Measurements from ENCODE around the gene AMACR. TPM values are rescaled to one million over a fixed set of nuclear protein-coding genes. Genes with fewer than 3 reads are reported as not detected.

The AMACR gene
- total and polyA plus RNA-seq, 2 donors (not counting 3 experiments of a cell fraction or from before 2014, with no cell fraction given), result 6.7 to 8.7 TPM

DNA sequence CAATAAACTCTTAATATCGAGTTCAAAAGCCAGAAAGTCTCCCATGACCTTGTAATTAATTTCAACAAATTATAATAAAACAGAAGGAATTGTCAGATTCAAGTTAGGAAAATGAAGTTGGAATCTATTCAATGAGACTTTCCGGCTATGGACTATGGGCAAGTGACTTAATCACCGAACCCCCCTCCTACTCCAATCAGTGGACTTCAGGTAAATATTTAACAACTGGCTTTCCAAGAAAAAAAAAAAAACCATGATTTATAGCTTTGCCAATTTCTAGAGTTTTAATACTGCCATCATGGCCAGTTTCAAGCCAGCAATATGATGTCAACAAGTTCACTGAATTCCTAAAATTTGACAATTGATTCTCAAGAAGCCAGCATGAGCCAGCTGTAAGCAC lies 27.8 kb downstream of the AMACR start:
- H3K9ac ChIP-seq (replicated peaks; ENCODE audit: extremely low read depth, insufficient read depth, low read length), result no peak overlapping the region
- TF ChIP-seq GATA2 (IDR thresholded peaks at IDR 0.05; ENCODE audit: insufficient read depth, insufficient read length, low read depth, low read length), result no peak
- TF ChIP-seq MYC (IDR thresholded peaks at IDR 0.05; ENCODE audit: low read depth, low read length), result no peak
- TF ChIP-seq, protein P1, sequence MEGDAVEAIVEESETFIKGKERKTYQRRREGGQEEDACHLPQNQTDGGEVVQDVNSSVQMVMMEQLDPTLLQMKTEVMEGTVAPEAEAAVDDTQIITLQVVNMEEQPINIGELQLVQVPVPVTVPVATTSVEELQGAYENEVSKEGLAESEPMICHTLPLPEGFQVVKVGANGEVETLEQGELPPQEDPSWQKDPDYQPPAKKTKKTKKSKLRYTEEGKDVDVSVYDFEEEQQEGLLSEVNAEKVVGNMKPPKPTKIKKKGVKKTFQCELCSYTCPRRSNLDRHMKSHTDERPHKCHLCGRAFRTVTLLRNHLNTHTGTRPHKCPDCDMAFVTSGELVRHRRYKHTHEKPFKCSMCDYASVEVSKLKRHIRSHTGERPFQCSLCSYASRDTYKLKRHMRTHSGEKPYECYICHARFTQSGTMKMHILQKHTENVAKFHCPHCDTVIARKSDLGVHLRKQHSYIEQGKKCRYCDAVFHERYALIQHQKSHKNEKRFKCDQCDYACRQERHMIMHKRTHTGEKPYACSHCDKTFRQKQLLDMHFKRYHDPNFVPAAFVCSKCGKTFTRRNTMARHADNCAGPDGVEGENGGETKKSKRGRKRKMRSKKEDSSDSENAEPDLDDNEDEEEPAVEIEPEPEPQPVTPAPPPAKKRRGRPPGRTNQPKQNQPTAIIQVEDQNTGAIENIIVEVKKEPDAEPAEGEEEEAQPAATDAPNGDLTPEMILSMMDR (IDR thresholded peaks at IDR 0.05; ENCODE audit: extremely low read depth in 1 of 2, insufficient read depth in 1 of 2, low read depth in 1 of 2, low read length in 2 of 2), result no peak
- DNase-seq (ENCODE audit: low read depth, low spot score) (no peak), FAIRE-seq (no peak)
- H3K9me3 ChIP-seq (replicated peaks; ENCODE audit: control insufficient read depth, insufficient read depth, low read length), result no peaks in the 10 kb centered on the region
- BruUV-seq (replicated peaks), result no TSS peak
- H2AFZ ChIP-seq (ENCODE audit: low read depth, low read length), result no peak overlapping the region
- no peaks in the 10 kb centered on the region for H3K9me1 ChIP-seq (replicated peaks; ENCODE audit: control insufficient read depth, extremely low read depth, insufficient read depth, low read length)
- dilution Hi-C loops (cut with MboI; ENCODE audit: extremely low pct_ligation_motif_present, low sequenced_read_pairs) (no loop called here), intact Hi-C loops (cut with micrococcal nuclease) (no loop called here)
- peaks cover 2 to 9% of the 10 kb centered on the region in 2 experiments for H3K27me3 ChIP-seq (ENCODE audit: control insufficient read depth in 2 of 2, insufficient read depth in 2 of 2, low read length in 2 of 2)
- no peaks in the 10 kb centered on the region for H3K79me2 ChIP-seq (ENCODE audit: control insufficient read depth, insufficient read depth, low read length)
- H3K4me1 ChIP-seq (ENCODE audit: control insufficient read depth, extremely low read depth, insufficient read depth, low read length), result no peaks in the 10 kb centered on the region
- H3K4me2 ChIP-seq (ENCODE audit: insufficient read depth, low read length), result no peak overlapping the region
- POLR2A ChIA-PET, result no interaction called here
- H4K20me1 ChIP-seq (replicated peaks; ENCODE audit: control insufficient read depth, extremely low read depth, insufficient read depth, low read length), result no peaks in the 10 kb centered on the region
- no peak overlapping the region for H3K27ac ChIP-seq (ENCODE audit: insufficient read depth, low read depth, low read length)
- H3K36me3 ChIP-seq (ENCODE audit: control insufficient read depth in 2 of 2, extremely low read depth in 1 of 2, insufficient read depth in 2 of 2, low read length in 2 of 2), result no peaks in the 10 kb centered on the region
- H3K4me3 ChIP-seq (replicated peaks in 1 of 3; ENCODE audit: insufficient read depth in 1 of 3, low read depth in 1 of 3, low read length in 3 of 3), result no peak overlapping the region
- CTCF ChIA-PET, result interaction anchor here (5.5 kb wide), 1 partner anchor 10 kb away, joined by 23 read pairs; no protein-coding TSS in a partner anchor

DNA sequence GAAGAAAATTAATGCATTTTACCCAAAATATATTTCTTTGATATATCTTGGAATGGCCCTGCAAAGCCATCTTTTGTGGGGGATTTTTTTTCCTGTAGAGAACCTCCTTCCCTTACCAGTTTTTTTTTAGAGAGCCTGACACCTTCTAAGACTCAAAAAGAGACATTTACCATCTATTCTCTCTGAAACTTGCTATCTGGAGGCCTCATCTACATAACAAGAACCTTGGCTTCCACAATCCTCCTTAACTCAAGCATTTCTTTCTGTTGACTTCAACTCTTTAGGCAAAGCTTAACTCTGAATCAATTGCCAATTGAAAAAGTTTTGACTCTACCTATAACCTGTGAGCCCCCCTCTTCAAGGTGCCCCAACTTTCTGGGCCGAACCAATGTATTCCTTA lies 29.5 kb downstream of the AMACR start:
- no peaks in the 10 kb centered on the region for H3K79me2 ChIP-seq (ENCODE audit: control insufficient read depth, insufficient read depth, low read length)
- H3K9ac ChIP-seq (replicated peaks; ENCODE audit: extremely low read depth, insufficient read depth, low read length), result no peak overlapping the region
- DNase-seq (ENCODE audit: low read depth, low spot score) (no peak), FAIRE-seq (no peak)
- H3K4me2 ChIP-seq (ENCODE audit: insufficient read depth, low read length), result no peak overlapping the region
- H3K36me3 ChIP-seq (ENCODE audit: control insufficient read depth in 2 of 2, extremely low read depth in 1 of 2, insufficient read depth in 2 of 2, low read length in 2 of 2), result no peaks in the 10 kb centered on the region
- peaks cover 5 to 11% of the 10 kb centered on the region in 2 experiments for H3K27me3 ChIP-seq (ENCODE audit: control insufficient read depth in 2 of 2, insufficient read depth in 2 of 2, low read length in 2 of 2)
- no peaks in the 10 kb centered on the region for H3K4me1 ChIP-seq (ENCODE audit: control insufficient read depth, extremely low read depth, insufficient read depth, low read length)
- no TSS peak for BruUV-seq (replicated peaks)
- no peak overlapping the region for H3K4me3 ChIP-seq (replicated peaks in 1 of 3; ENCODE audit: insufficient read depth in 1 of 3, low read depth in 1 of 3, low read length in 3 of 3)
- dilution Hi-C loops (cut with MboI; ENCODE audit: extremely low pct_ligation_motif_present, low sequenced_read_pairs) (no loop called here), intact Hi-C loops (cut with micrococcal nuclease) (no loop called here)
- ChIA-PET POLR2A (no interaction called here), CTCF (interaction anchor here (5.5 kb wide), 1 partner anchor 8 kb away, joined by 23 read pairs; no protein-coding TSS in a partner anchor)
- H3K9me1 ChIP-seq (replicated peaks; ENCODE audit: control insufficient read depth, extremely low read depth, insufficient read depth, low read length), result no peaks in the 10 kb centered on the region
- no peaks in the 10 kb centered on the region for H3K9me3 ChIP-seq (replicated peaks; ENCODE audit: control insufficient read depth, insufficient read depth, low read length)
- no peak overlapping the region for H3K27ac ChIP-seq (ENCODE audit: insufficient read depth, low read depth, low read length)
- TF ChIP-seq MYC (IDR thresholded peaks at IDR 0.05; ENCODE audit: low read depth, low read length), result no peak
- no peak for TF ChIP-seq GATA2 (IDR thresholded peaks at IDR 0.05; ENCODE audit: insufficient read depth, insufficient read length, low read depth, low read length)
- TF ChIP-seq, protein P1 (IDR thresholded peaks at IDR 0.05; ENCODE audit: extremely low read depth in 1 of 2, insufficient read depth in 1 of 2, low read depth in 1 of 2, low read length in 2 of 2), result no peak
- TF ChIP-seq, protein P2, sequence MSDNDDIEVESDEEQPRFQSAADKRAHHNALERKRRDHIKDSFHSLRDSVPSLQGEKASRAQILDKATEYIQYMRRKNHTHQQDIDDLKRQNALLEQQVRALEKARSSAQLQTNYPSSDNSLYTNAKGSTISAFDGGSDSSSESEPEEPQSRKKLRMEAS (IDR thresholded peaks at IDR 0.05; ENCODE audit: insufficient read depth, insufficient read length), result no peak
- no peak for TF ChIP-seq JUN (IDR thresholded peaks at IDR 0.05; ENCODE audit: borderline replicate concordance, insufficient read depth, insufficient read length, low read depth)
- H2AFZ ChIP-seq (ENCODE audit: low read depth, low read length), result no peak overlapping the region
- H4K20me1 ChIP-seq (replicated peaks; ENCODE audit: control insufficient read depth, extremely low read depth, insufficient read depth, low read length), result no peaks in the 10 kb centered on the region
